ENCODE results near the gene SUPT3H.
"Not testable (repeated sequence)": the region's sequence is repeated elsewhere in the genome, so short reads cannot be mapped to it uniquely, and the experiment has no call there.

The SUPT3H gene

GRCh38 chr6:45253453-45253852 is 124.3 kb downstream of the SUPT3H start:
- DNase-seq = no peak

GRCh38 chr6:45231660-45232059 is 146.1 kb downstream of the SUPT3H start:
- DNase-seq = no peak

- no peak for DNase-seq
Measured at GRCh38 chr6:45229416-45229815, 148.3 kb downstream of the SUPT3H start.

GRCh38 chr6:45226081-45226480 is 151.7 kb downstream of the SUPT3H start:
- DNase-seq = no peak

GRCh38 chr6:45222380-45222779 is 155.4 kb downstream of the SUPT3H start:
- no peak for DNase-seq

- no peak for DNase-seq
Measured at GRCh38 chr6:45215759-45216158, 162.0 kb downstream of the SUPT3H start.

- DNase-seq = no peak
Measured at GRCh38 chr6:45212976-45213375, 164.8 kb downstream of the SUPT3H start.

GRCh38 chr6:45209762-45210161 is 168.0 kb downstream of the SUPT3H start:
- no peak for DNase-seq

GRCh38 chr6:45206793-45207492 is 170.8 kb downstream of the SUPT3H start:
- no peak for DNase-seq

- DNase-seq = no peak
Measured at GRCh38 chr6:45201484-45201883, 176.2 kb downstream of the SUPT3H start.

- DNase-seq = no peak
Measured at GRCh38 chr6:45200510-45200909, 177.2 kb downstream of the SUPT3H start.

GRCh38 chr6:45199554-45199953 is 178.2 kb downstream of the SUPT3H start:
- no peak for DNase-seq

- DNase-seq = no peak
Measured at GRCh38 chr6:45196121-45196520, 181.6 kb downstream of the SUPT3H start.

- DNase-seq = no peak
Measured at GRCh38 chr6:45195137-45195536, 182.6 kb downstream of the SUPT3H start.

- no peak for DNase-seq
Measured at GRCh38 chr6:45192556-45192955, 185.2 kb downstream of the SUPT3H start.

GRCh38 chr6:45191414-45191813 is 186.3 kb downstream of the SUPT3H start:
- DNase-seq = no peak

GRCh38 chr6:45187836-45188235 is 189.9 kb downstream of the SUPT3H start:
- DNase-seq = no peak

- no peak for DNase-seq
Measured at GRCh38 chr6:45185403-45186251, 192.1 kb downstream of the SUPT3H start.

GRCh38 chr6:45184937-45185336 is 192.8 kb downstream of the SUPT3H start:
- no peak for DNase-seq

GRCh38 chr6:45184040-45184439 is 193.7 kb downstream of the SUPT3H start:
- DNase-seq = no peak

GRCh38 chr6:45176373-45176772 is 201.4 kb downstream of the SUPT3H start:
- not testable (repeated sequence) for DNase-seq

- no peak for DNase-seq
Measured at GRCh38 chr6:45175272-45175671, 202.5 kb downstream of the SUPT3H start.

- no peak for DNase-seq
Measured at GRCh38 chr6:45174045-45174444, 203.7 kb downstream of the SUPT3H start.

- no peak for DNase-seq
Measured at GRCh38 chr6:45171380-45171779, 206.4 kb downstream of the SUPT3H start.
